CD14-positive monocyte (primary cell): ENCODE measurements around the gene FAM50A. TPM values are rescaled to one million over a fixed set of nuclear protein-coding genes. Genes with fewer than 3 reads are reported as not detected.
A peak's percentile ranks its signal among the peaks of the same experiment; 100 is the strongest.

Experiments used
- DNase-seq, 3 donors: peaks; one replicate each; pipeline ENCODE4 v3.0.0-alpha.2; 2011 to 2022
- H2AFZ ChIP-seq: 2 replicates; pipeline ENCODE4 v1.6.0; 2012; ENCODE audit warnings: mild to moderate bottlenecking, low read depth, low read length, inconsistent platforms; ENCODE audit not compliant: insufficient read depth, poor library complexity, severe bottlenecking
- H3K27ac ChIP-seq, 2 donors: 1 replicate in 1 of 2; 2 replicates in 1 of 2; pipeline ENCODE4 v1.5.1; 2012 to 2013; ENCODE audit warnings: low read length in 2 of 2, control low read depth in 1 of 2, inconsistent platforms in 1 of 2, low read depth in 1 of 2, mild to moderate bottlenecking in 1 of 2
- H3K27me3 ChIP-seq, 2 donors: one replicate each; pipeline versions ENCODE4 v1.6.0 to v1.6.1; 2011 to 2013; ENCODE audit warnings: low read length in 2 of 2; ENCODE audit not compliant: control insufficient read depth in 2 of 2, insufficient read depth in 2 of 2
- H3K36me3 ChIP-seq, 2 donors: replicated peaks in 1 of 2; 1 replicate in 1 of 2; 2 replicates in 1 of 2; pipeline versions ENCODE4 v1.5.1 to v1.6.1; 2012 to 2013; ENCODE audit warnings: low read length in 2 of 2, control low read depth in 1 of 2, inconsistent platforms in 1 of 2, mild to moderate bottlenecking in 1 of 2; ENCODE audit not compliant: insufficient read depth in 2 of 2, control insufficient read depth in 1 of 2
- H3K4me1 ChIP-seq, 2 donors: 1 replicate in 1 of 2; 2 replicates in 1 of 2; pipeline versions ENCODE4 v1.5.1 to v1.6.1; 2012 to 2013; ENCODE audit warnings: low read length in 2 of 2, control low read depth in 1 of 2, inconsistent platforms in 1 of 2, mild to moderate bottlenecking in 1 of 2, moderate library complexity in 1 of 2; ENCODE audit not compliant: insufficient read depth in 2 of 2, control insufficient read depth in 1 of 2
- H3K4me2 ChIP-seq: replicated peaks from 2 replicates; pipeline ENCODE3; 2012; ENCODE audit warnings: low read length, moderate library complexity, mild to moderate bottlenecking; ENCODE audit not compliant: poor library complexity, severe bottlenecking; ENCODE audit errors: extremely low read depth
- H3K4me3 ChIP-seq, 3 experiments: fragments of 200-600 bp in 1 of 3; sonication (generic) in 1 of 3; replicated peaks in 1 of 3; 1 replicate in 2 of 3; 2 replicates in 1 of 3; pipeline ENCODE4 v1.5.1; 2011 to 2013; ENCODE audit warnings: low read length in 3 of 3, mild to moderate bottlenecking in 3 of 3, control low read depth in 2 of 3, low read depth in 2 of 3, inconsistent platforms in 1 of 3, moderate library complexity in 1 of 3
- H3K79me2 ChIP-seq: 2 replicates; pipeline ENCODE4 v1.6.0; 2012; ENCODE audit warnings: mild to moderate bottlenecking, control low read depth, inconsistent platforms, low read length, moderate library complexity; ENCODE audit not compliant: insufficient read depth
- H3K9ac ChIP-seq: 2 replicates; pipeline ENCODE4 v1.6.0; 2017; ENCODE audit warnings: low read length, mild to moderate bottlenecking; ENCODE audit not compliant: insufficient read depth, poor library complexity, severe bottlenecking
- H3K9me3 ChIP-seq, 2 donors: replicated peaks in 1 of 2; 1 replicate in 1 of 2; 2 replicates in 1 of 2; pipeline versions ENCODE4 v1.5.1 to v1.6.1; 2012 to 2013; ENCODE audit warnings: low read length in 2 of 2, control low read depth in 1 of 2; ENCODE audit not compliant: control insufficient read depth in 1 of 2, insufficient read depth in 1 of 2
- H4K20me1 ChIP-seq: 2 replicates; pipeline ENCODE4 v1.6.0; 2012; ENCODE audit warnings: mild to moderate bottlenecking, low read length, control low read depth, moderate library complexity; ENCODE audit not compliant: insufficient read depth
- H3K27ac Mint-ChIP-seq, 7 donors: one replicate each; pipeline ENCODE4 v1.8.0; 2020; ENCODE audit warnings: mild to moderate bottlenecking in 7 of 7, mixed read lengths in 7 of 7, moderate library complexity in 6 of 7, inconsistent platforms in 2 of 7
- H3K27me3 Mint-ChIP-seq, 3 donors: one replicate each; pipeline ENCODE4 v1.8.0; 2021 to 2022; ENCODE audit warnings: low read depth in 3 of 3, mild to moderate bottlenecking in 3 of 3, mixed read lengths in 3 of 3, moderate library complexity in 3 of 3, inconsistent platforms in 1 of 3
- H3K36me3 Mint-ChIP-seq, 2 donors: one replicate each; pipeline ENCODE4 v1.8.0; 2020; ENCODE audit warnings: mixed read lengths in 2 of 2, inconsistent platforms in 1 of 2, mild to moderate bottlenecking in 1 of 2
- H3K4me1 Mint-ChIP-seq: one replicate; pipeline ENCODE4 v1.8.0; 2020; ENCODE audit warnings: mild to moderate bottlenecking, mixed read lengths
- H3K4me3 Mint-ChIP-seq, 2 donors: one replicate each; pipeline ENCODE4 v1.8.0; 2020; ENCODE audit warnings: mild to moderate bottlenecking in 2 of 2, mixed read lengths in 2 of 2, moderate library complexity in 1 of 2
- H3K9me3 Mint-ChIP-seq, 7 donors: one replicate each; pipeline ENCODE4 v1.8.0; 2020 to 2022; ENCODE audit warnings: mixed read lengths in 7 of 7, mild to moderate bottlenecking in 6 of 7, moderate library complexity in 6 of 7, inconsistent platforms in 2 of 7
- CTCF ChIP-seq: fragments of 200-600 bp; IDR thresholded peaks from one replicate; pipeline ENCODE4 v1.8.0; 2022; ENCODE audit warnings: antibody characterized with exemption, mild to moderate bottlenecking
- WGBS: methylation state at CpG from one replicate; pipeline ENCODE4 v1.1.5; 2013; ENCODE audit warnings: missing lambda C conversion rate; ENCODE audit not compliant: insufficient coverage; 5-methylcytosine and 5-hydroxymethylcytosine counted together
- intact Hi-C, 2 donors: fragments of 100-400 bp; cut with micrococcal nuclease; formaldehyde crosslinking; loops; one replicate each; pipeline versions ENCODE4 v1.15.0 to v1.15.1; 2023
- polyA plus RNA-seq, 3 donors: library from polyadenylated mRNA; depleted of rRNA in 1 of 3; unstranded in 2 of 3; stranded (reverse) in 1 of 3; fragments of 300-500 nt in 2 of 3; fragments of >200 nt in 1 of 3; fragmentation: Illumina TruSeq in 2 of 3; gene quantifications; 1 replicate in 2 of 3; 2 replicates in 1 of 3; pipeline ENCODE4 v1.2.3, GENCODE V29; 2012 to 2021

Gene FAM50A
- polyA plus RNA-seq, 3 donors: 23.9 to 88.9 (median 46.4) TPM

- H3K27me3 ChIP-seq: no peaks in the 10 kb centered on the region
- Mint-ChIP-seq H3K36me3 (peaks cover 41 to 56% of the 10 kb centered on the region in 2 donors), H3K9me3 (peaks cover 0 to 14% (median 4%) of the 10 kb centered on the region in 7 donors), H3K4me1 (peaks cover 17% of the 10 kb centered on the region), H3K27ac (peak overlapping the region in 6 of 7 donors; percentile 19 to 74 (median 56)), H3K27me3 (peaks cover 0 to 14% (median 0%) of the 10 kb centered on the region in 3 donors), H3K4me3 (no peak overlapping the region)
- no peak overlapping the region for H2AFZ ChIP-seq
- 95% methylated on average over 10 of the region's 19 CpGs for WGBS
- H3K36me3 ChIP-seq: peaks cover 37 to 42% of the 10 kb centered on the region in 2 donors
- intact Hi-C loops: loop anchor here in 1 of 2 donors (5.0 kb wide), 1 partner anchor 35 kb away; the partner anchor contains the start of gene GDI1
- H3K4me3 ChIP-seq: no peak overlapping the region
- no peak overlapping the region for H3K27ac ChIP-seq
- peaks cover 64% of the 10 kb centered on the region for H4K20me1 ChIP-seq
- H3K4me1 ChIP-seq: peaks cover 18% of the 10 kb centered on the region in 2 donors
- no peak overlapping the region for H3K9ac ChIP-seq
- DNase-seq: peak in 1 of 3 donors; percentile 3
- no peak for TF ChIP-seq CTCF
- peaks cover 27% of the 10 kb centered on the region for H3K79me2 ChIP-seq
- no peaks in the 10 kb centered on the region for H3K9me3 ChIP-seq
- H3K4me2 ChIP-seq: no peak overlapping the region
Measured at GRCh38 chrX:154402622-154403127, 41.3 kb upstream of the FAM50A start.

GRCh38 chrX:154403192-154403591 is 40.7 kb upstream of the FAM50A start:
- intact Hi-C loops: loop anchor here in 1 of 2 donors (5.0 kb wide), 1 partner anchor 34 kb away; the partner anchor contains the start of gene GDI1
- no peak for TF ChIP-seq CTCF
- H3K27me3 ChIP-seq: no peaks in the 10 kb centered on the region
- peaks cover 0 to 10% (median 4%) of the 10 kb centered on the region in 7 donors for H3K9me3 Mint-ChIP-seq
- H3K27ac ChIP-seq: no peak overlapping the region
- no peak for DNase-seq
- no peak overlapping the region for H2AFZ ChIP-seq
- peaks cover 41 to 56% of the 10 kb centered on the region in 2 donors for H3K36me3 Mint-ChIP-seq
- no peak overlapping the region for H3K9ac ChIP-seq
- H3K4me1 Mint-ChIP-seq: peaks cover 19% of the 10 kb centered on the region
- no peak overlapping the region for H3K4me3 Mint-ChIP-seq
- WGBS: 98% methylated on average over 5 of the region's 10 CpGs
- H4K20me1 ChIP-seq: peaks cover 64% of the 10 kb centered on the region
- peaks cover 32% of the 10 kb centered on the region for H3K79me2 ChIP-seq
- H3K4me3 ChIP-seq: no peak overlapping the region
- peaks cover 0 to 14% (median 0%) of the 10 kb centered on the region in 3 donors for H3K27me3 Mint-ChIP-seq
- peaks cover 20 to 21% of the 10 kb centered on the region in 2 donors for H3K4me1 ChIP-seq
- peak overlapping the region in 1 of 7 donors; percentile 74 for H3K27ac Mint-ChIP-seq
- H3K4me2 ChIP-seq: no peak overlapping the region
- no peaks in the 10 kb centered on the region for H3K9me3 ChIP-seq
- H3K36me3 ChIP-seq: peaks cover 37 to 42% of the 10 kb centered on the region in 2 donors
